ENCODE data around the gene HS6ST2. TPM values are rescaled to one million over a fixed set of nuclear protein-coding genes. Genes with fewer than 3 reads are reported as not detected.

Gene HS6ST2
- total and polyA plus RNA-seq, 4 donors: under 0.01 to 1.4 (median 0.01) TPM; not detected in 1

- Histone ChIP-seq H3K27me3 (ENCODE audit: control insufficient read depth in 4 of 4, insufficient read depth in 4 of 4, low read length in 3 of 4) (no peaks in the 10 kb centered on the region), H3K4me3 (ENCODE audit: low read depth in 1 of 3, low read length in 3 of 3) (no peak overlapping the region), H3K36me3 (ENCODE audit: control insufficient read depth in 4 of 4, insufficient read depth in 3 of 4, low read depth in 1 of 4, low read length in 3 of 4) (no peaks in the 10 kb centered on the region), H3K4me1 (ENCODE audit: control insufficient read depth in 4 of 4, insufficient read depth in 4 of 4, low read length in 3 of 4) (no peaks in the 10 kb centered on the region), H3K27ac (ENCODE audit: low read depth in 1 of 2, low read length in 2 of 2) (no peak overlapping the region), H3K9ac (ENCODE audit: low read depth in 1 of 2, low read length in 2 of 2) (no peak overlapping the region), H3K9me3 (ENCODE audit: control insufficient read depth in 4 of 4, low read length in 3 of 4) (no peaks in the 10 kb centered on the region)
- TF ChIP-seq ATF3 (IDR thresholded peaks at IDR 0.05) (no peak), HNF4A (conservative IDR thresholded peaks at IDR 0.05) (no peak), RXRA (IDR thresholded peaks at IDR 0.05) (no peak), NR2F2 (IDR thresholded peaks at IDR 0.05) (no peak), REST (IDR thresholded peaks at IDR 0.05) (no peak), GABPA (IDR thresholded peaks at IDR 0.05 in 1 of 2, conservative IDR thresholded peaks at IDR 0.05 in 1 of 2) (no peak)
- WGBS: 84% methylated on average over 4 of the region's 4 CpGs
- DNase-seq (ENCODE audit: low spot score): no peak
Observed at GRCh38 chrX:132652871-132653270, 305.6 kb downstream of the HS6ST2 start.

GRCh38 chrX:132651421-132652086 lies 306.9 kb downstream of the HS6ST2 start:
- Histone ChIP-seq H3K9me3 (ENCODE audit: control insufficient read depth in 4 of 4, low read length in 3 of 4) (no peaks in the 10 kb centered on the region), H3K36me3 (ENCODE audit: control insufficient read depth in 4 of 4, insufficient read depth in 3 of 4, low read depth in 1 of 4, low read length in 3 of 4) (no peaks in the 10 kb centered on the region), H3K4me1 (ENCODE audit: control insufficient read depth in 4 of 4, insufficient read depth in 4 of 4, low read length in 3 of 4) (no peaks in the 10 kb centered on the region), H3K27me3 (ENCODE audit: control insufficient read depth in 4 of 4, insufficient read depth in 4 of 4, low read length in 3 of 4) (peaks cover 0 to 6% (median 0%) of the 10 kb centered on the region in 4 donors), H3K4me3 (ENCODE audit: low read depth in 1 of 3, low read length in 3 of 3) (no peak overlapping the region), H3K27ac (ENCODE audit: low read depth in 1 of 2, low read length in 2 of 2) (no peak overlapping the region), H3K9ac (ENCODE audit: low read depth in 1 of 2, low read length in 2 of 2) (no peak overlapping the region)
- no peak for TF ChIP-seq CTCF (IDR thresholded peaks at IDR 0.05; ENCODE audit: low read depth, low read length, missing input control)
- no peak for TF ChIP-seq YY1 (IDR thresholded peaks at IDR 0.05)
- no peak for TF ChIP-seq RAD21 (IDR thresholded peaks at IDR 0.05)
- no peak for TF ChIP-seq NR2F2 (IDR thresholded peaks at IDR 0.05)
- TF ChIP-seq JUND (IDR thresholded peaks at IDR 0.05): no peak
- TF ChIP-seq TAF1 (conservative IDR thresholded peaks at IDR 0.05): no peak
- TF ChIP-seq GABPA (IDR thresholded peaks at IDR 0.05 in 1 of 2, conservative IDR thresholded peaks at IDR 0.05 in 1 of 2): no peak
- TF ChIP-seq FOXA1 (IDR thresholded peaks at IDR 0.05): no peak
- no peak for TF ChIP-seq HNF4A (conservative IDR thresholded peaks at IDR 0.05)
- no peak for TF ChIP-seq FOXA2 (IDR thresholded peaks at IDR 0.05)
- no peak for TF ChIP-seq RXRA (IDR thresholded peaks at IDR 0.05)
- TF ChIP-seq MAX (IDR thresholded peaks at IDR 0.05): no peak
- no peak for TF ChIP-seq ZBTB33 (IDR thresholded peaks at IDR 0.05)
- no peak for TF ChIP-seq REST (IDR thresholded peaks at IDR 0.05)
- no peak for TF ChIP-seq ATF3 (IDR thresholded peaks at IDR 0.05)
- DNase-seq (ENCODE audit: low spot score): no peak
- WGBS: 92% methylated on average over 2 of the region's 2 CpGs
